ENCODE data around the gene HOXB8.

Gene HOXB8

GRCh38 chr17:48624544-48625494, 9.7 kb upstream of the HOXB8 start:
- no peak for DNase-seq (ENCODE audit: low read depth in 2 of 3, low spot score in 1 of 3)

GRCh38 chr17:48624118-48624517, 9.0 kb upstream of the HOXB8 start:
- DNase-seq (ENCODE audit: low read depth in 2 of 3, low spot score in 1 of 3) = no peak

GRCh38 chr17:48623583-48623982, 8.5 kb upstream of the HOXB8 start:
- no peak for DNase-seq (ENCODE audit: low read depth in 2 of 3, low spot score in 1 of 3)

- no peak for DNase-seq (ENCODE audit: low read depth in 2 of 3, low spot score in 1 of 3)
Measured at GRCh38 chr17:48622857-48623256, 7.8 kb upstream of the HOXB8 start.

GRCh38 chr17:48621410-48622392, 6.6 kb upstream of the HOXB8 start:
- no peak for DNase-seq (ENCODE audit: low read depth in 2 of 3, low spot score in 1 of 3)

- DNase-seq (ENCODE audit: low read depth in 2 of 3, low spot score in 1 of 3) = no peak
Measured at GRCh38 chr17:48620461-48621139, 5.5 kb upstream of the HOXB8 start.

GRCh38 chr17:48619826-48620449, 4.8 kb upstream of the HOXB8 start:
- no peak for DNase-seq (ENCODE audit: low read depth in 2 of 3, low spot score in 1 of 3)

- DNase-seq (ENCODE audit: low read depth in 2 of 3, low spot score in 1 of 3) = peak; percentile 70 to 88 (median 79)
Measured at GRCh38 chr17:48618256-48618896, 3.3 kb upstream of the HOXB8 start.

GRCh38 chr17:48617471-48618255, 2.6 kb upstream of the HOXB8 start:
- DNase-seq (ENCODE audit: low read depth in 2 of 3, low spot score in 1 of 3) = no peak

GRCh38 chr17:48616717-48617470, 1.8 kb upstream of the HOXB8 start:
- no peak for DNase-seq (ENCODE audit: low read depth in 2 of 3, low spot score in 1 of 3)

GRCh38 chr17:48615963-48616716, 1.0 kb upstream of the HOXB8 start:
- DNase-seq (ENCODE audit: low read depth in 2 of 3, low spot score in 1 of 3) = no peak

GRCh38 chr17:48613862-48614694, 1.0 kb downstream of the HOXB8 start:
- no peak for DNase-seq (ENCODE audit: low read depth in 2 of 3, low spot score in 1 of 3)

GRCh38 chr17:48612854-48613691, 2.0 kb downstream of the HOXB8 start:
- DNase-seq (ENCODE audit: low read depth in 2 of 3, low spot score in 1 of 3) = no peak

GRCh38 chr17:48612456-48612853, 2.6 kb downstream of the HOXB8 start:
- no peak for DNase-seq (ENCODE audit: low read depth in 2 of 3, low spot score in 1 of 3)

- DNase-seq (ENCODE audit: low read depth in 2 of 3, low spot score in 1 of 3) = no peak
Measured at GRCh38 chr17:48611681-48612455, 3.2 kb downstream of the HOXB8 start.
